ENCODE results near the gene LRMDA. TPM values are rescaled to one million over a fixed set of nuclear protein-coding genes. Genes with fewer than 3 reads are reported as not detected.

The LRMDA gene
- total and polyA plus RNA-seq, 12 donors, result 30.7 to 132 (median 78.1) TPM

- intact Hi-C loops (cut with DNase I), result no loop called here
- TF ChIP-seq CTCF (IDR thresholded peaks at IDR 0.05) (no peak), POLR2A (IDR thresholded peaks at IDR 0.05) (no peak)
- DNase-seq, result no peak
- Histone ChIP-seq H3K27ac (no peak overlapping the region), H3K4me3 (no peak overlapping the region), H3K4me1 (replicated peaks in 1 of 2) (no peaks in the 10 kb centered on the region), H3K27me3 (no peaks in the 10 kb centered on the region), H3K36me3 (replicated peaks in 1 of 2) (no peaks in the 10 kb centered on the region), H3K9me3 (replicated peaks in 1 of 3) (no peaks in the 10 kb centered on the region)
- 82 to 91% (median 89%) methylated on average over 7 of the region's 7 CpGs for WGBS, 4 donors
Observed at GRCh38 chr10:75475460-75476182, 44.2 kb downstream of the LRMDA start.

- Histone ChIP-seq H3K4me3 (no peak overlapping the region), H3K27me3 (no peaks in the 10 kb centered on the region), H3K36me3 (replicated peaks in 1 of 2) (no peaks in the 10 kb centered on the region), H3K4me1 (replicated peaks in 1 of 2) (no peaks in the 10 kb centered on the region), H3K9me3 (replicated peaks in 1 of 3) (no peaks in the 10 kb centered on the region), H3K27ac (no peak overlapping the region)
- DNase-seq, result no peak
- intact Hi-C loops (cut with DNase I), result no loop called here
- TF ChIP-seq CTCF (IDR thresholded peaks at IDR 0.05) (no peak), POLR2A (IDR thresholded peaks at IDR 0.05) (no peak)
Observed at GRCh38 chr10:75476569-75476968, 45.1 kb downstream of the LRMDA start.

DNA sequence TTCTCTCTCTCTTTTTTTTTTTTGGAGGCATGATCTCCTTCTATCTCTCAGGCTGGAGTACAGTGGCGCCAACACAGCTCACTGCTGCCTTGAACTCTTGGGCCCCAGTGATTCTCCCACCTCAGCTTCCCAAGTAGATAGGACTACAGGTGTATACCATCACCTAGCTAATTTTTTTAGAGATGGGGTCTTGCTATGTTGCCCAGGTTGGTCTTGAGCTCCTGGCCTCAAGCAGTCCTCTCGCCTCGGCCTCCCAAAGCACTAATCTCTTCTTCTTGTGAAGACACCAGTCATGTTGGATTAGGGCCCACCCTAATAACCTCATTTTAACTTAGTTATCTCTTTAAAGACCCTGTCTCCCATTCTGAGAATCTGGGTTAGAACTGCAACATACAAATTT is 45.6 kb downstream of the LRMDA start:
- WGBS, 4 donors, result 97 to 100% (median 99%) methylated on average over 3 of the region's 3 CpGs
- Histone ChIP-seq H3K4me1 (replicated peaks in 1 of 2) (no peaks in the 10 kb centered on the region), H3K4me3 (no peak overlapping the region), H3K27me3 (no peaks in the 10 kb centered on the region), H3K36me3 (replicated peaks in 1 of 2) (no peaks in the 10 kb centered on the region), H3K27ac (no peak overlapping the region), H3K9me3 (replicated peaks in 1 of 3) (no peaks in the 10 kb centered on the region)
- DNase-seq, result no peak
- TF ChIP-seq CTCF (IDR thresholded peaks at IDR 0.05) (no peak), POLR2A (IDR thresholded peaks at IDR 0.05) (no peak)
- intact Hi-C loops (cut with DNase I), result no loop called here

DNA sequence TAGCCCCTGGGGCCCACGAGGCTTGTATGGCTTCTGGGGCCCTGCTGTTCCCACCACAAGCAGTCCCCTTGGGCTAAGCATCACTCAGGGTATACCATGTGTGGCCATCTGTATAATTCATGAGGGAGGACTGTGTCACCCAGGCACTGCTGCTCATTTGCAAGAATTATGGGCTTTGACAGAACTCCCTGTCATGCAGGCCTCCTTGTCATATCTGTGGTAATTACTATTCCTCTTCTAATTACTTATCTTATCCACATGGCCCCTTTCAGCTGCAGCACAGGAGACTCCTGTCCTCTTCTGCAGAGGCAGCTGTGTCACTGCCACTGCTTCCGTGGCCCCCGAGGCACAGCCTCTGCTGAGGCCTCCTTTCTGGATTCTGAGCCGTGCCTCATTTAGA is 46.3 kb downstream of the LRMDA start:
- no peak for TF ChIP-seq CTCF (IDR thresholded peaks at IDR 0.05)
- no peak for TF ChIP-seq POLR2A (IDR thresholded peaks at IDR 0.05)
- Histone ChIP-seq H3K9me3 (replicated peaks in 1 of 3) (no peaks in the 10 kb centered on the region), H3K4me3 (no peak overlapping the region), H3K36me3 (replicated peaks in 1 of 2) (no peaks in the 10 kb centered on the region), H3K27me3 (no peaks in the 10 kb centered on the region), H3K4me1 (replicated peaks in 1 of 2) (no peaks in the 10 kb centered on the region), H3K27ac (no peak overlapping the region)
- WGBS, 4 donors, result 87 to 97% (median 91%) methylated on average over 4 of the region's 4 CpGs
- intact Hi-C loops (cut with DNase I), result no loop called here
- DNase-seq, result no peak

Measured in adrenal gland (tissue), 12 donors.